SHP77 treated with DMSO at 0.1 percent for 48 hours (cell line): ENCODE measurements around the gene FXYD6.
"Not testable (repeated sequence)": the region's sequence is repeated elsewhere in the genome, so short reads cannot be mapped to it uniquely, and the experiment has no call there.

Experiments used
- DNase-seq: peaks from one replicate; lab custom pipeline; 2025; lab: John Stamatoyannopoulos, UW

The FXYD6 gene

DNA sequence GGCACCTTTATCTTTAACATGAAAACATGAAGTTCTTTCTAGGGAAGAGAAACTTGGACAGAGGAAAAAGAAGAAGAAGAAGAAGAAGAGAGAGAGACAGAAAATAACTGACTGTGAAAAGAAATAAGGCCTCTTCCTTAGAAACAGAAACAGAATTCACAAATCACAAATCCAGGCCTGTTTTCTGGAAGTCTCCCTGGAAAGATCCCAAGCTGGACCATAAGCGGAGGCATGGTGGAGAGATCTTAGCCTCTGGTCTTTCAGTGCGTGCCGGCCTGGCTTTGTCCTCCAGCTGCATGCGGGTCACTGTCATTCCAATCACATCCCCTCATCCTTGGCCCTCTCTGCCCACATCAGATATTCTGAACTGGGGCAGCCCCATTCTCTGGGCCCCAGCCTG lies 6.9 kb downstream of the FXYD6 start:
- DNase-seq, result no peak

DNA sequence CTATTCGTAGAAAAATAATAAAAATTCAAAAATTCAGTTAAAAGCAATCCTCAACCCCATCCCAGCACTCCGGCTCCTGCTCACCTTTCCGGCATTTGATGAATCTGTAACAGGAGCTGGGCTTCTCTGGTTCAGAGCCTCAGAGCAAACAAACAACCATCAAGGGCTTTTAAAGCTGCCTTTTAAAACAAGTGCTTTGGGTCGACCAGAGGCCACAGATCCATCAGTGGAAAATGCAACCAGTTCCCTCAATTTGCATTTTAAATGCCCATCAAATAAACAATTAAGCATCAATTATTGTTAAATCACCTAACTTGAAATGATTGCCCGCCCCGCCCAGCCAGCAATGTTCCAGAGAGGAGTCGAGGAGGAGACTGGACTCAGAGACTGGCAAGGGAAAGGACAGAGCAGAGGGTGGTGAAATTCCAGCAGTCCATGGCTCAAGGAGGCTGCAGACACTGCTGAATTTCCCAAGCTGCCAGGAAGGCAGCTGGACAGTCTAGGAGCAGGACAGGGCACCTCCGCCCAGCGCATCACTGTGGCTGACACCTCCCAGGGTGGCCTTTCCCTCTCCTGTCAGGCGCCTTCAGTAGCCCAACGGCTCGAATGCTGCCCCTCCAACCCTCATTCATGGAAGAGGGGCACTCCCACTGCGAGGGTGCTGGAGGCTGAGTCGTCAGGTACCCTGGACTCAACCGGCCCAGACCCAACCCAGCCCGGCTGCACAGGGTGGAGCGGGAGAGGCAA lies 7.5 kb downstream of the FXYD6 start:
- no peak for DNase-seq

DNA sequence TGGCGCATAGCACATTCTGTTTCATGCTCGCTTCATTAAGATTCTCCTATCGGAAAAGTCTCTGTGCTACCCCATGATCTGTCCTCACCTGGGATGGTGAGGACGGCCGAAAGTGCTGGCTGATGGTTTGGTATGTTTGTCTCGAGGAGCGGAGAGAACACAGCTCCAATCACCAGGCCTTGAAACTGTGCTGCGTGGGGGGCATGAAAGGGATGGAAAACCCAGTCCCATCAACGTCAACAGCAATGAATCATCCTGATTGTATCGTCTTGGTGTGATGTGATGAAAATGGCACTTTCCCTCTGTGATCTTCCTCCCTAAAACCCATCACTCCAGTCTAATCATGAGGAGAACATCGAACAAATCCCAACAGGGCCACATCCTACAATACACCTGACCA lies 8.4 kb downstream of the FXYD6 start:
- DNase-seq, result no peak

DNA sequence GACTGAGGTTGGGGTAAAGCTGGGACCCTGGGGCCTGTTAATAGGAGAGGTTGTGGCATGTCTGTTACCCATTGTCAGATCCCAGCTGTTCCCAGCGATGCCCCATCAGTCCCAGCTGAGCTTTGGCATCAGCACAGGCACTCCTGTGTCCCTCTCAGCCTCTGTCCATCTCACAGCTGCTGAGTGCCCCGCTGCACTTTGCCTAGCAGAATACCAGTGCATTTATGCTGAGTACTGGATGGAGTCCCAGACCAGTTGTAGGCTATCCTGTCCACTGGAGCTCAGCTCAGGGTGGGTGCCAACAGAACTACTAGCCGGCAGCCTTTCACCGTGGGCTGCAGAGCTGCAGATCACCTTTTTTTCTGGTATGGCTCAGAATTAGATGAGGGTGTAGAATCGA lies 9.9 kb downstream of the FXYD6 start:
- no peak for DNase-seq

DNA sequence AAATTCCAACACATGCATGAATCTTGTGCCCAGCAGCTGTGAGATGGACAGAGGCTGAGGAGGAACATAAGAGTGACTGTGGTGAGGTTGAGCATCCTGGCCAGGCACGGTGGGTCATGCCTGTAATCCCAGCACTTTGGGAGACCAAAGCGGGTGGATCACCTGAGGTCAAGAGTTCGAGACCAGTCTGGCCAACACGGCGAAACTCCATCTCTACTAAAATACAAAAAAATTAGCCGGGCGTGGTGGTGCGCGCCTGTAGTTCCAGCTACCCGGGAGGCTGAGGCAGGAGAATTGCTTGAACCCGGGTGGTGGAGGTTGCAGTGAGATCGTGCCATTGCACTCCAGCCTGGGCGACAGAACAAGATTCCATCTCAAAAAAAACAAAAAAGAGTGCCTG lies 10.9 kb downstream of the FXYD6 start:
- not testable (repeated sequence) for DNase-seq

DNA sequence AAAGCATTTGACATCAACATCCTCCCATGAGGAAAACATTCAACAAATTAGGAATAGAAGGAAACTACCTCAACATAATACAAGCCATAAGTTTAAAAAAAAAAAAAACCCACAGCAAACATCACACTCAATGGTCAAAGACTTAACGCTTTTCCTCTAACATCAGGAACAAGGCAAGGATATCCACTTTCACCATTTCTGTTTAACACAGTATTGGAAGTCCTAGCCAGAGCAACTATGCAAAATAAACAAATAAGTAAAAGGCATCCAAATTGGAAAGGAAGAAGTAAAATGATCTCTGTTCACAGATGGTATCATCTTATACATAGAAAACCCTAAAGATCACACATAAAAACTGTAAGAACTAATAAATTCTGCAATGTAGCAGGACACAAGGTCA lies 13.1 kb downstream of the FXYD6 start:
- no peak for DNase-seq

DNA sequence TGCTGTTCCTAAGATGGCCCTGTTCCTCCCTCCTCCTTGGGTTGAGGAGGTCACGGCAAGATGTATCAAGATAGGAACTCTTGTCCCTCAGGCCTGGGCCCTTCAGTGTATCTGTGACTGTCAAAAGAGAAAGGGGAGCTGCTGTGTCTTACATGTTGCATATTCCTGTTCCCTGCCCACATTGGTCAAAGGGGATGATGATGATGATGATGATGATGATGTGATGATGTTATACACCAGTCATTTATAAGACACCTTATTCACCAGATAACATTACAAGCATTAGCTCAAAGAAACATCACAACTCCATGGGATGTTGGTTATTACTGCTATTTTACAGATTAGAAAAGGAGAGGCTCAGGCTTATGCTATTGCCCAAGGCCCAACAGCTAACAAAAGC lies 13.7 kb downstream of the FXYD6 start:
- no peak for DNase-seq

DNA sequence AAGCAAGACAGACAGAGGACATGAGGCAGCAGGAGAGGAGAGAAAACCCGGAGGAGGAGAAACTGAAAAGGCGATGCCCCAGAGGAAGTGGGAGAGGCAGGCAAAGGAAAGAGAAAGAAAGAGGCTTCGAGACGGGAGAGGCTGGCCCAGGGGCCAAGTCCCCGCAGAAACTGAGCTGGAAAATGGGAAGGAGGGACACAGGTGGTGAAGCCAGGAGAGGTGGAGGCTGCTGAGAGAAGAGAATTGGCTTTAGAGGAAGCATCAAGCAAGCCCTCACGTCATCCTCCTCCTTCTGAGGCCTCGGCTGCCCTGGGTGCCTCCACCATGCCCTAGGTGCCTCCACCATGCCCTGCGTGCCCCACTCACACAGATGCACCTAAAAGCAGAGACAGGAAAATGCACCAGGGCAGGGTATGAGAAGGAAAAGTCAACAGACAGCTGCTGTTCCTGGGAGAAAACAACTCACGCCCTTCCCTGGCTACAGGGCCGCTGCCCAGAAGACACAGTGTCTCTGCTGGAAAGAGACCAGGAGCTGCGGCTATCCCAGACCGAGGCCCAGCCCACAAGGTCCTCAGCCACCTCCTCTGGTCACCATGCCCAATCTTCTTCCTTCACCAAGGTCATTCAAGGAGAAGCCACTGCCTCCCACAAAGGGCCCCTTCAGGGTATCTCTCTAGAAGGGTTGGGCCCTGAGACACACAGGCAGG lies 14.3 kb downstream of the FXYD6 start:
- no peak for DNase-seq

DNA sequence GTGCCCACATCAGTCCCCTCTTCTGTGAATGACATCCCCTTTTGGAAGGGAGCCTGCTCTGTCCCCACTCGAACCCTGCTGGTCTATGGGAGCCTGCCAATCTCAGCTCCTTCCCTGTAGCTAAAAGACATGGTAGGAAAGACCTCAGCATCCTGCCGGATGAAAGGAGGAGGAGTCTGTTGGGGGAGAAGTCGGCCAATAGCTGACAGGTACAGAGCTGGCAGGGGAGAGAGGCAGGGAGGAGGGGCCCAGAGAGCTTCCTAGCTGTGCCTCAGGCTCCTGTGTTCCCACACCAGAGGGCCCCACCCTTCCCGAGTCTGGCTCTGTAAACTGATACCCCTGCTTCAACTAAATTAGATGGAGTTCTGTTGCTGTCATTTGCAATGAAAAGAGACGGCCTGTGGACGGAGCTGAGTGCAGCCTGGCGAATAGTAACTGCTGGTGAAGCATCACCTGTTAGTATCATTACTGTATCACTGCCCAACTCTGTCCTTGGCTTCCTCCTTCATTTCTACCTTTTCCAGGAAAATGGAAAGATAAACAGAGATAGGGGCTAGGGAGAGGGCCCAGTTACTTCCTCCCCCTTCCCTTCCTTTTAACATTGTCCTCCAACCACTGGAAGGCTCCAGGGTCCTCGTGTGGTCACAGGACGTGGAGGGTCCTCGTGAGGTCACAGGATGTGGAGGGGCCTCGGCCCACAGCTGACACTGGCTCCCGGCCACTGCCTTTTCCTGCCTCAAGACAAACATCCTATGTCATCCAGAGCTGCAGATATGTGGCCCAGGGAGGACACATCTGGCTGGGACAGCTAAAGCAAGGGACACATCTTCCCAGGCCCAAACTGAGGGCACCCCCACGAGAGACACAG lies 15.1 kb downstream of the FXYD6 start:
- no peak for DNase-seq

DNA sequence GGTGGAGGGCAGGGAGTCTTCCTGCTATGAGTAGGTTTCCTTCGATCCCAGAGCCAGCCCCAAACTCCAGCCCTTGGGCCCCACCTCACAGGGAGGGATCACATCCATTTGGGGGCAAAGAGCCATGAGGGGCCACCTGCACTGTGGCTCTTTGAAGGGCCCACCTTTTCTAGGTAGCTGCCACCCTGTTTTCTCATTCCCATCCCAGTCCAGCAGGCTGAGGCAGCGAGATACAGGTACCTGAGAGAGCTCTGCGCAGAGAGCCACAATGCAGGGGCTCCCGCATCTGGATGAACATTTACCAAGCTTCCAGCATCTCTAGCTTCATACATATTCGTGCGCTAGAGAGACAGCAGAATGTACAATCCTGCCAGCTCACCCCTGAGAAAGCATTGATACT lies 16.3 kb downstream of the FXYD6 start:
- no peak for DNase-seq

DNA sequence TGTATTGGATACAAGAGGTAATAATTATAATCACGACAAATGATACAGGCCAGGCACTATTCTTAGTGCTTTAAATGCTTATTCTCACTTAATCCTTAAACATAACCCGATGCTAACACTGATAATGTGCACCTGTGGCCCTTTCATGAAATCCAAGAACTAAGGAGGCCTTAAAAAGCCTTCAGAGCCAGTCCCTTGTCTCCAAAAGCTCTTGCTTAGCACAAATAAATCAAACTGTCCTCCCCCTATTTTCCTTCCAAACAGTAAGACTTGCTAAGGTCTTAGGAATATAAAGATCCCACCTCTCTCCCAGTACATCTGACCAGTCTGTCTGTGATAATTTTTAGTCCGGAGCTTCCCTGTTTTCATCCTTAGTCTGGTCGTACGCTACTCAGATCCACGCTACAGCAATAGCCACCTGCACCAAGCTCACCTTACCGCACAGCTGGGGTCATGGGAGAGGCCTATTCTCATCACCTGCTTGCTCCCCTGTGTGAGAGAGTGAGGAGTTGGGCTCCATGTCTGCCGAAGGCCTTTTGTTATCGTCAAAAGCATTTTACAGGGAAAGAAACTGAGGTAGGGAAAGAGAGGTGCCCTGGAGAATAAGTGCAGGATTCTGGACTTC lies 16.9 kb downstream of the FXYD6 start:
- no peak for DNase-seq

DNA sequence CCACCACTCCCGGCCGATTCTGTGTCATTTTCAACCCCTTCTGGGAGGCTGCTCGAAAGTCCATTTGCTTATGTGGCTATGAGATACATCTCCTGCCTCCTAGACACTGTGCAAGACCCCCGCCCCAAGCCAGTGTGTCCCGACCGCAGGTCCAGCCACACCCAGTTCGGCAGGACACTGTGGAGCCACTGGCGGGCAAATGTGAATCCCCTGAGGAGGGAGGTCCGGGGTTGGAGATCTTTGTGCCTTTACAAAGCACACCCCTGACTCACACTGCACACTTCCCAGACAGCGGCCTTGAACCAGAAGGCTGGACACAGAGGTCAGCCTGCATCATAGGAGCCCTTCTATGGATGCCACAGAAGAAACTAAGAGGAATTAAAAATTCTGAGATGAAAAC lies 17.4 kb downstream of the FXYD6 start:
- DNase-seq, result no peak

DNA sequence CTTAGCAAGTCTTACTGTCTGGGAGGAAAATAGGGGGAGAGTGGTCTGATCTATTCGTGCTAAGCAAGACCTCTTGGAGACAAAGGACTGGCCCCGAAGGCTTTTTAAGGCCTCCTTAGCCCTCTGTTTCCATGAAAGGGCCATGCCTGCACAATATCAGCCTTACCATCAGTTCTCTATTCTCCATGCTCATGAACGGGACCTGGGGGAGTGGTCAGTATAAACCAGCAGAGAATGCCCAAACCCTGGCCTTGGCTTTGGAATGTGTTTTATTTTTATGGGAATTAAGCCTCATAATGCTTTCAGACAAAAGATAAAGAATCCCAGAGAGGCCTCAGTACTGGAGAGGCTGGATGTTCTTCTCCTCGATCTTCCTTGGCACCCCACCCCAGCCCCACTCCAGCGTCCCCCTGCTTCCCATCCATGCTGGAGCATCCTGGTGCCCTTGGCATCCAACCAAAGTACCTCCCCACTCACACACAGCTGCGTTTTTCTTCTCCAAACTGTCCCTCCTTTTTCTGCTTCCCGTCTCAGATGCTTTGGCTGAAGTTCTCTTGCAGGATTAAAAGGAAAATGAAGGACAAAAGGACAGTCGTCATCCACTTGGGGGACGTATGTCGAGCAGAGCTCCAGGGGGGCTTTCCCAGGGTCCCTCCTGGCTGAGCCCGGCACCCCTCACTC lies 18.6 kb downstream of the FXYD6 start:
- no peak for DNase-seq

DNA sequence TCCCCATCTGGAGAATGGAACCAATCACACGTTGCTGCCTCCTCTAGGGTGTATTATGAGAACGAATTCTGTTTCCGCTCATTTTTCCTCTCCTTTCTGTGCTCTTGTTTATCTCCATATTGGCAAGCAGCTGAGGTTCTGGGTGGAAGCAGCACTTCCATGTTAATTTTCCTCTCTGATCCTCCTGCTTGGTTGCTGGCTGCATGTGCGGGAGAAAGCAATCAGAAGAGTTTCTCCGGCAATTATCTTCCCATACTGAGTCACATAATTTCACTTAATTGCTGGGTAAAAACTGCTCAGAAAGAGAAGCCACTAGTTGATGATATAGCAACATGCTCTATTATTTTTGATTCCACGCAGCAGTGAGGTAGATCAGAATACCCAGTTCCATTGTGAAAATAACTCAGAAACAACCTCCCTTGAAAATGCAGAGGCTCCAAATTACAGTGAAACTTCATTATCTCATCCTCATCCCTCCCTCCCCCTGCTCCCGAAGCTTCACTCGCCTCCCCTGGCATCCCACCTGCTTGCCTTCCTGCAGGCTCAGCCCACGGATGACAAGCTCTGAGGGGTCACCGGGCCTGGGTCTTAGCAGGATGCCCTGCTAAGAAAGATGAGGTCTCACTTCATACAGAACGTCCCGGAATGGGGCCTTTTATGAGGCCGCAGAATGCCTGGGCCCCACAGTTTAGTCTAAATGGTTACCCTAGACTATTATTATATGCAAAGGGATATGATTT lies 20.4 kb downstream of the FXYD6 start:
- DNase-seq, result no peak

DNA sequence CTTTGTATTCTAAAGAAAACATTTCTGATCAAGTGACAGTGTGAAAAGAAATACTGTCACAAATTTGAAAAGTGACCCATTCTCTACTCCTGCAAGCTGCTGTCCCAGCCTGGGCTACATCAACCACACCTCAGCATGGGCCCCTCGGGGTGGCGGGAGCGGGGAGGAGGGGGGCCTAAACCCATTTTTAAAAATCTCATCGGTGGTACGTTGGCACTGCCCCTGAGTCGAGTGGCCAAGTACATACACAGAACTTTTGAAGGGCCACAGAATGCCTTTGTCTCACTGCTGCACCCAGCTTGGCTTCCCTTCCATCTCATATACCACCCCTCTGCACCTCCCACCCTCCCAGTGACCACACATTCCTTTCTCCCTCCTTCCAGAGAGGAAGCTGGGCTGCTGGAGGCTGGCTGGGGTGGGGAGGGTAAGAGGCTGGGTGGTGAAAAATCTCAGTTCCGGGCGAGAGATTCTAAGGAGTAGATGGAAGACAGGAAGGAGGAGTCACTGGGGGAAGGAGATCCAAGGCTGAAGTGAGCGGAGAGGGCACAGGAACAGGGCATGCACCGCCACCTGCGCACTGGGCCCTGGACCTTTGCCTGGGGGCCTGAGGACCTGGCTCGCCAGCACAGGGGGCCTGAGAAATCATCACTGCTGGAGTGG lies 21.1 kb downstream of the FXYD6 start:
- DNase-seq, result no peak

DNA sequence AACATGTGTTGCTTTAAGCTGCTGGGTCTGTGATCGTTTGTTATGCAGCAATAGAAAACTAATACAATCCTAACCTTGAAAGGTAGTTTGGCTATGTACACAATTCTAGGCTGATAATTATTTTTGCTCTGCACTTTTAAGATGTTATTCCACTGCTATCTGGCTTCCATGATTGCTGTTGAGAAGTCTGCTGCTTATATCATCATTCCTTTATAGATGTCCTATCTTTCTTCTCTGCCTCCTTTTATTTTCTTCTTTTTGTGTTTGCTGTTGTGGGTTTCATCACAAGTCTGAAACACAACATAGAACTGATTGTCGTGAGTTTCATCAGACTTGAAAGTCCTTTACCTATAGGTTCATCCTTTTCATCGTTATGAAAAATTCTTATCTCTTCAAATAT lies 24.1 kb downstream of the FXYD6 start:
- DNase-seq, result no peak

DNA sequence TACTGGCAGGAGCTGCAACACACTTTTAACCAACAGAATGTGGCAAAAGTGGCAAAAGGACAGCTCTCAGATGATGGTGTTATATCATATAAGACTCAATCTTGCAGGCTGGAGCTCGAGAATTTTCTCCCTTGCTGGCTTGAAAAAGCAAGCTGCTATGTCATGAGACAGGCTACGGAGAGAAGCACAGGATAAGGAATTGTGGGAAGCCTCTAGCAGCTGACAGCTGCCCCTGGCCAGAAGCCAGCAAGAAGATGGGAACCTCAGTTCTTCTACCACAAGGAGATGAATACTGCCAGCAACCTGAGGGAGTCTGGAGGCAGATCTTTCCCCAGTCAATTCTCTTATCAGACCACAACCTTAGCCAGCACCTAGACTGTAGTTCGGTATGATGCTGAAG lies 24.6 kb downstream of the FXYD6 start:
- no peak for DNase-seq

DNA sequence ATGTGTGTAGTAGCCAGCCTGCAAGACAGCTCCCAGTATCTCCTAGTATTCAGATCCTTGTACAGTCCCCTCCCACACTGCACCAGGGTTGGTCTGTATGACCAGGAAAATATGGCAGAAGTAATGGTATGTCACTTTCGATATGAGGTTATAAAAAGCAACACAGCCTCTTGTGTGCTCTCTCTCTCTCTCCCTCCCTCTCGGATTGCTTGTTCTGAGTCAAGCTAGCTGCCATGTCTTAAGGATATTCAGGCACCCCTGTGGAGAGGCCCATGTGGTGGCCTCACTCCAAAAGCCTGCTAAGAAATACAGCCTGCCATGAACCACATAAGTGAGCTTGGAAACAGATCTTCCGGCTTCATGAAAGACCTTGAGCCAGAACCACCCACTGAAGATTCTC lies 25.4 kb downstream of the FXYD6 start:
- DNase-seq, result no peak

DNA sequence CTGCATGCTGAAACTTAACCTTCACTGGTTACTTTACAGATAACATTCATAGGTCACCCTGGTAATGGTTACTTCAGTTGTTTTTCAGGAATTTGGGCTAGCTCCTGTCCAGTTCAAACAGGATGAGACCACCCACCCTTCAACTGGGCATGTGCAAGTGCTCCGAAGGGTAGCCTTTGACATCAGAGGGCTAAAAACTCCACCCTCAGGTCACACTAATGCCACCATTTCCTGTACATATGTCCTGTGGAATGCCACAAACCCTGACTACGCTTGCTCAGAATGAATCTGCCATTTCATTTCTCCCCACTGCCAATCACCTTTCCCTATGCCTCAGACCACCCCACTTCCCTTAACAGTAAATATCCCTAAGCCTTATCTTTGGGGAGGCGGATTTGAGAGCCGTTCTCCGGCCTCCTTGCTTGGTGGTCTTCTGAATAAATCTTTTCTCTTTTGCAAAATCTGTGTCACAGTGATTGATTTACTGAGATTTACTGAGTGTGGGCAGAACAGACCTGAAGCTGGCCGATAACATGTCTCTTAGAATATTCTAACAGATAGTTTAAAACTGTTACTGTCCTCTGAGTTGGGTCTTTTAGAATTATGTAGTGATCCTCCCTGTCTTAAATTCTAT lies 26.6 kb downstream of the FXYD6 start:
- DNase-seq, result no peak
